H1 (cell line): ENCODE measurements around the gene RARB. TPM values are rescaled to one million over a fixed set of nuclear protein-coding genes. Genes with fewer than 3 reads are reported as not detected.

Experiments used
- CTCF ChIA-PET: fragments of 300-600 bp; sonication (Branson Sonifier 250); formaldehyde crosslinking; loops from one replicate; lab custom pipeline; 2021; ENCODE audit not compliant: partially characterized antibody; lab: Charles Lee
- POLR2A ChIA-PET: fragments of 300-600 bp; sonication (Branson Sonifier 250); formaldehyde crosslinking; loops from one replicate; lab custom pipeline; 2021; ENCODE audit warnings: inconsistent platforms; ENCODE audit not compliant: partially characterized antibody; lab: Charles Lee
- DNase-seq, 2 experiments: peaks; one replicate each; pipeline versions ENCODE4 v3.0.0 to v3.0.0-alpha.2; 2010 to 2022; ENCODE audit warnings: low spot score in 2 of 2, low read depth in 1 of 2, mixed read lengths in 1 of 2
- FAIRE-seq: peaks from 2 replicates; lab custom pipeline; 2011; peaks lifted over from hg19 to GRCh38; lab: Jason Lieb, UNC
- H2AFZ ChIP-seq: 2 replicates; pipeline ENCODE4 v1.8.1; 2012; ENCODE audit warnings: low read length, inconsistent platforms
- H2AK5ac ChIP-seq: 2 replicates; pipeline ENCODE4 v1.6.1; 2013; ENCODE audit warnings: low read depth, low read length
- H2BK120ac ChIP-seq: replicated peaks from 2 replicates; pipeline ENCODE3; 2013; ENCODE audit warnings: low read depth, low read length, inconsistent platforms
- H2BK12ac ChIP-seq: 2 replicates; pipeline ENCODE4 v1.6.1; 2013; ENCODE audit warnings: low read depth, low read length
- H2BK15ac ChIP-seq: 2 replicates; pipeline ENCODE4 v1.6.1; 2013; ENCODE audit warnings: low read length
- H2BK20ac ChIP-seq: 2 replicates; pipeline ENCODE4 v1.6.1; 2013; ENCODE audit warnings: low read length
- H2BK5ac ChIP-seq: 2 replicates; pipeline ENCODE4 v1.6.1; 2013; ENCODE audit warnings: low read depth, low read length
- H3K14ac ChIP-seq: 2 replicates; pipeline ENCODE4 v1.6.1; 2013; ENCODE audit warnings: inconsistent platforms; ENCODE audit not compliant: insufficient read length
- H3K18ac ChIP-seq: 2 replicates; pipeline ENCODE4 v1.6.1; 2013; ENCODE audit warnings: low read length; ENCODE audit errors: extremely low read depth
- H3K23ac ChIP-seq: 2 replicates; pipeline ENCODE4 v1.6.1; 2013; ENCODE audit warnings: inconsistent platforms; ENCODE audit not compliant: insufficient read length
- H3K23me2 ChIP-seq: 2 replicates; pipeline ENCODE4 v1.6.1; 2013; ENCODE audit warnings: low read depth, low read length
- H3K27ac ChIP-seq: 2 replicates; pipeline ENCODE4 v1.6.1; 2011; ENCODE audit warnings: low read depth, low read length, inconsistent platforms
- H3K27me3 ChIP-seq, 4 experiments: replicated peaks in 1 of 4; 1 replicate in 1 of 4; 2 replicates in 3 of 4; pipeline versions ENCODE4 v1.6.1 to v1.8.1; 2011 to 2013; ENCODE audit warnings: low read length in 3 of 4, mild to moderate bottlenecking in 3 of 4, inconsistent platforms in 2 of 4, mixed read lengths in 2 of 4, moderate library complexity in 1 of 4; ENCODE audit not compliant: control insufficient read depth in 3 of 4, insufficient read depth in 3 of 4; ENCODE audit errors: extremely low read depth in 1 of 4
- H3K36me3 ChIP-seq, 4 experiments: 2 replicates each; pipeline versions ENCODE4 v1.6.1 to v1.8.1; 2011 to 2013; ENCODE audit warnings: mild to moderate bottlenecking in 4 of 4, low read length in 3 of 4, moderate library complexity in 2 of 4, control low read depth in 1 of 4, inconsistent platforms in 1 of 4; ENCODE audit not compliant: insufficient read depth in 4 of 4, control insufficient read depth in 2 of 4
- H3K4ac ChIP-seq: replicated peaks from 2 replicates; pipeline ENCODE3; 2013; ENCODE audit warnings: low read length, low read depth, mixed read lengths, inconsistent platforms; ENCODE audit not compliant: insufficient read length
- H3K4me1 ChIP-seq, 4 experiments: replicated peaks in 1 of 4; 1 replicate in 1 of 4; 2 replicates in 3 of 4; pipeline versions ENCODE4 v1.6.1 to v1.8.1; 2011 to 2013; ENCODE audit warnings: low read length in 3 of 4, inconsistent platforms in 2 of 4, mixed read lengths in 1 of 4; ENCODE audit not compliant: insufficient read depth in 4 of 4, control insufficient read depth in 3 of 4
- H3K4me2 ChIP-seq, 2 experiments: 2 replicates each; pipeline versions ENCODE4 v1.6.1 to v1.8.1; 2011 to 2013; ENCODE audit warnings: low read depth in 2 of 2, low read length in 2 of 2, control low read depth in 1 of 2, inconsistent platforms in 1 of 2, mild to moderate bottlenecking in 1 of 2; ENCODE audit not compliant: insufficient read depth in 1 of 2
- H3K4me3 ChIP-seq, 4 experiments: fragments of 200-600, 300-600 bp in 1 of 4; sonication (generic), shearing (Covaris generic), sonication (Bioruptor Twin) in 1 of 4; 2 replicates each; pipeline versions ENCODE4 v1.5.1 to v1.8.1; 2011 to 2016; ENCODE audit warnings: low read length in 4 of 4, low read depth in 3 of 4, control low read depth in 2 of 4, inconsistent platforms in 2 of 4, mild to moderate bottlenecking in 2 of 4, mixed read lengths in 1 of 4, moderate library complexity in 1 of 4; ENCODE audit not compliant: insufficient read depth in 2 of 4; ENCODE audit errors: extremely low read depth in 1 of 4
- H3K56ac ChIP-seq: replicated peaks from 2 replicates; pipeline ENCODE3; 2013; ENCODE audit warnings: low read depth, mild to moderate bottlenecking, mixed read lengths, low read length, inconsistent platforms; ENCODE audit not compliant: insufficient read length
- H3K79me1 ChIP-seq: 2 replicates; pipeline ENCODE4 v1.6.1; 2013; ENCODE audit warnings: low read depth, low read length, control low read depth
- H3K79me2 ChIP-seq, 2 experiments: 2 replicates each; pipeline versions ENCODE4 v1.6.1 to v1.8.1; 2012 to 2013; ENCODE audit warnings: low read length in 2 of 2, mild to moderate bottlenecking in 2 of 2, inconsistent platforms in 1 of 2; ENCODE audit not compliant: insufficient read depth in 2 of 2, control insufficient read depth in 1 of 2
- H3K9ac ChIP-seq, 4 experiments: replicated peaks in 1 of 4; 1 replicate in 1 of 4; 2 replicates in 3 of 4; pipeline versions ENCODE4 v1.6.1 to v1.8.1; 2011 to 2013; ENCODE audit warnings: low read depth in 3 of 4, low read length in 3 of 4, control low read depth in 2 of 4, mild to moderate bottlenecking in 2 of 4, moderate library complexity in 2 of 4, inconsistent platforms in 1 of 4; ENCODE audit errors: extremely low read depth in 1 of 4
- H3K9me3 ChIP-seq, 2 experiments: 2 replicates each; pipeline versions ENCODE4 v1.6.1 to v1.8.1; 2012 to 2013; ENCODE audit warnings: mild to moderate bottlenecking in 2 of 2, moderate library complexity in 2 of 2, control low read depth in 1 of 2, inconsistent platforms in 1 of 2, low read depth in 1 of 2, low read length in 1 of 2, mixed read lengths in 1 of 2; ENCODE audit not compliant: insufficient read depth in 2 of 2
- H4K20me1 ChIP-seq, 2 experiments: replicated peaks in 1 of 2; 2 replicates each; pipeline versions ENCODE3 to v1.8.1; 2011 to 2013; ENCODE audit warnings: inconsistent platforms in 2 of 2, low read length in 2 of 2, mild to moderate bottlenecking in 1 of 2; ENCODE audit not compliant: insufficient read depth in 2 of 2, control insufficient read depth in 1 of 2
- H4K5ac ChIP-seq: 2 replicates; pipeline ENCODE4 v1.6.1; 2013; ENCODE audit warnings: low read length, low read depth, mixed read lengths, inconsistent platforms; ENCODE audit not compliant: insufficient read length
- H4K8ac ChIP-seq: 2 replicates; pipeline ENCODE4 v1.8.0; 2013; ENCODE audit warnings: mild to moderate bottlenecking, moderate library complexity, low read length, inconsistent platforms; ENCODE audit not compliant: insufficient read depth; ENCODE audit errors: extremely low read depth
- H4K91ac ChIP-seq: replicated peaks from 2 replicates; pipeline ENCODE3; 2013; ENCODE audit warnings: low read length, mixed read lengths, inconsistent platforms; ENCODE audit not compliant: insufficient read length
- CEBPB ChIP-seq: IDR thresholded peaks from 2 replicates; pipeline ENCODE4 v1.6.1; 2012; ENCODE audit warnings: low read depth, low read length
- CTCF ChIP-seq, 3 experiments: IDR thresholded peaks; 1 replicate in 2 of 3; 2 replicates in 1 of 3; pipeline versions ENCODE4 v1.5.1 to v1.6.1; 2011; ENCODE audit warnings: low read length in 3 of 3, mild to moderate bottlenecking in 3 of 3, inconsistent platforms in 2 of 3, low read depth in 1 of 3, moderate library complexity in 1 of 3; ENCODE audit not compliant: insufficient read depth in 1 of 3; ENCODE audit errors: control extremely low read depth in 1 of 3
- GTF2F1 ChIP-seq: IDR thresholded peaks from 2 replicates; pipeline ENCODE4 v1.6.1; 2012; ENCODE audit warnings: low read depth, low read length, improper control_type of control experiment, borderline replicate concordance
- JUND ChIP-seq: IDR thresholded peaks from 2 replicates; pipeline ENCODE4 v1.6.1; 2011; ENCODE audit warnings: mild to moderate bottlenecking, improper control_type of control experiment, low read length
- POU5F1 ChIP-seq: IDR thresholded peaks from 2 replicates; pipeline ENCODE4 v1.6.1; 2011; ENCODE audit warnings: low read depth, mild to moderate bottlenecking, low read length, moderate library complexity
- RBBP5 ChIP-seq: IDR thresholded peaks from 2 replicates; pipeline ENCODE4 v1.7.1; 2012; ENCODE audit warnings: low read depth, mild to moderate bottlenecking, inconsistent platforms, low read length, moderate library complexity, borderline replicate concordance
- SAP30 ChIP-seq: fragments of 300-600 bp; sonication (generic); IDR thresholded peaks from 2 replicates; pipeline ENCODE4 v1.7.1; 2012; ENCODE audit warnings: low read length, moderate library complexity, mild to moderate bottlenecking, inconsistent platforms; ENCODE audit not compliant: insufficient read depth, insufficient replicate concordance
- TBP ChIP-seq: IDR thresholded peaks from 2 replicates; pipeline ENCODE4 v1.6.1; 2011; ENCODE audit warnings: low read depth, low read length, improper control_type of control experiment
- WGBS, 2 experiments: shearing (Covaris generic) in 1 of 2; methylation state at CpG; one replicate each; pipeline versions ENCODE4 v1.1.6 to v1.1.7; 2013 to 2015; ENCODE audit warnings: low lambda C conversion rate in 2 of 2, mixed read lengths in 2 of 2, inconsistent platforms in 1 of 2, low coverage in 1 of 2, missing lambda C conversion rate in 1 of 2; ENCODE audit not compliant: insufficient replicate concordance in 2 of 2, insufficient coverage in 1 of 2, insufficient read length in 1 of 2; ENCODE audit errors: extremely low coverage in 1 of 2, missing lambda C conversion rate in 1 of 2; 5-methylcytosine and 5-hydroxymethylcytosine counted together
- polyA plus RNA-seq, 7 experiments: library from polyadenylated mRNA; depleted of rRNA in 3 of 7; stranded (reverse) in 5 of 7; unstranded in 2 of 7; fragments of >200 nt in 5 of 7; fragments of 200-250 nt in 2 of 7; gene quantifications; 1 replicate in 5 of 7; 2 replicates in 1 of 7; 4 replicates in 1 of 7; pipeline versions ENCODE4 v1.2.1 to v1.2.3, GENCODE V29; 2011 to 2013; ENCODE audit warnings: missing spikeins in 2 of 7, mixed read lengths in 2 of 7
- total RNA-seq: library from RNA; stranded (reverse); fragmentation: NEBNext Ultra II Directional; extraction: Animal tissue kit (Norgen Biotek cat#: 25700); gene quantifications from 2 replicates; pipeline ENCODE4 v1.2.1, GENCODE V29; 2021

Gene RARB
- total and polyA plus RNA-seq, 2 of the 8 experiments (the other 6 are each of a cell fraction or from before 2014, with no cell fraction given): 0.15 to 0.22 TPM

- Histone ChIP-seq H4K8ac (no peak overlapping the region), H2BK15ac (no peak overlapping the region), H3K9ac (no peak overlapping the region), H2BK120ac (no peak overlapping the region), H2BK12ac (no peak overlapping the region), H3K18ac (no peak overlapping the region), H3K4ac (no peak overlapping the region), H3K4me1 (peaks cover 0 to 5% (median 0%) of the 10 kb centered on the region in 4 experiments; a peak in 3 of 7 replicates), H3K56ac (no peak overlapping the region), H2AFZ (no peak overlapping the region), H3K23ac (no peak overlapping the region), H3K27ac (no peak overlapping the region), H2AK5ac (no peak overlapping the region), H3K27me3 (no peaks in the 10 kb centered on the region), H3K79me2 (no peaks in the 10 kb centered on the region), H4K20me1 (no peaks in the 10 kb centered on the region), H2BK5ac (no peak overlapping the region), H3K23me2 (no peaks in the 10 kb centered on the region), H3K4me2 (no peak overlapping the region), H4K91ac (no peak overlapping the region), H3K4me3 (no peak overlapping the region)
- ChIA-PET POLR2A (no interaction called here), CTCF (interaction anchor here (1.5 to 4.0 kb wide), 3 partner anchors 11 to 422 kb away, joined by 3 to 27 read pairs (median 25); no protein-coding TSS in a partner anchor)
- no peak for FAIRE-seq
- DNase-seq: no peak
- 83% methylated on average over 2 of the region's 2 CpGs; no CpG with 5 or more reads in 1 of the 2 experiments for WGBS, 2 experiments
- TF ChIP-seq POU5F1 (no peak), CTCF (IDR thresholded peaks at IDR 0.05; ENCODE audit: control extremely low read depth in 1 of 3, insufficient read depth in 1 of 3, low read depth in 1 of 3, low read length in 3 of 3) (no peak), SAP30 (no peak), CEBPB (no peak), TBP (no peak), JUND (no peak), RBBP5 (no peak), GTF2F1 (no peak)
- TF ChIP-seq, all 59 proteins: peak for 0
- Histone ChIP-seq H3K9me3 (no peaks in the 10 kb centered on the region), H2BK20ac (no peak overlapping the region), H3K36me3 (no peaks in the 10 kb centered on the region), H3K79me1 (no peaks in the 10 kb centered on the region), H4K5ac (no peak overlapping the region), H3K14ac (no peak overlapping the region)
Observed at GRCh38 chr3:25444273-25444672, 16.2 kb downstream of the RARB start.
